B cell (primary cell): Measurements from ENCODE around the gene PLEKHG2. TPM values are rescaled to one million over a fixed set of nuclear protein-coding genes. Genes with fewer than 3 reads are reported as not detected.

Source experiments
- ATAC-seq: fragments of 200-7000 bp; cut with Tn5 transposase; one replicate; pipeline ENCODE4 v1.10.0; 2021; ENCODE audit warnings: low read depth, mild to moderate bottlenecking, moderate number of reproducible peaks, moderate library complexity
- CTCF ChIA-PET: fragments of 350-600 bp; sonication (Branson Sonifier 250); formaldehyde crosslinking; loops from one replicate; lab custom pipeline; 2021; ENCODE audit warnings: antibody characterized with exemption, inconsistent platforms; lab: Charles Lee
- POLR2A ChIA-PET: fragments of 350-600 bp; sonication (Branson Sonifier 250); formaldehyde crosslinking; loops from one replicate; lab custom pipeline; 2021; ENCODE audit warnings: antibody characterized with exemption; lab: Charles Lee
- DNase-seq: peaks from one replicate; pipeline ENCODE4 v3.0.0; 2013
- H2AFZ ChIP-seq: 2 replicates; pipeline ENCODE4 v1.6.1; 2012; ENCODE audit warnings: mild to moderate bottlenecking, low read depth, low read length; ENCODE audit not compliant: insufficient read depth, poor library complexity, severe bottlenecking
- H3K27ac ChIP-seq, 2 donors: 1 replicate in 1 of 2; 2 replicates in 1 of 2; pipeline ENCODE4 v1.5.1; 2012 to 2013; ENCODE audit warnings: low read length in 2 of 2, mild to moderate bottlenecking in 2 of 2, moderate library complexity in 1 of 2
- H3K27me3 ChIP-seq, 4 experiments: fragments of 200-600 bp in 1 of 4; sonication (generic) in 1 of 4; replicated peaks in 1 of 4; 1 replicate in 2 of 4; 2 replicates in 2 of 4; pipeline versions ENCODE4 v1.6.1 to v1.7.0; 2013 to 2016; ENCODE audit warnings: low read length in 3 of 4, mild to moderate bottlenecking in 2 of 4, mixed read lengths in 1 of 4, moderate library complexity in 1 of 4; ENCODE audit not compliant: insufficient read depth in 4 of 4, control insufficient read depth in 3 of 4; ENCODE audit errors: control extremely low read depth in 1 of 4
- H3K36me3 ChIP-seq, 2 experiments: replicated peaks in 1 of 2; 1 replicate in 1 of 2; 2 replicates in 1 of 2; pipeline versions ENCODE4 v1.6.1 to v1.7.1; 2013; ENCODE audit warnings: low read length in 1 of 2; ENCODE audit not compliant: insufficient read depth in 2 of 2, control insufficient read depth in 1 of 2; ENCODE audit errors: control extremely low read depth in 1 of 2, extremely low read depth in 1 of 2
- H3K4me1 ChIP-seq, 2 donors: fragments of 200-600 bp in 1 of 2; sonication (generic) in 1 of 2; 1 replicate in 1 of 2; 2 replicates in 1 of 2; pipeline versions ENCODE4 v1.5.1 to v1.6.1; 2013 to 2017; ENCODE audit warnings: low read length in 2 of 2; ENCODE audit not compliant: control insufficient read depth in 2 of 2, insufficient read depth in 2 of 2
- H3K4me2 ChIP-seq: replicated peaks from 2 replicates; pipeline ENCODE3; 2012; ENCODE audit warnings: mild to moderate bottlenecking, low read depth, low read length; ENCODE audit not compliant: poor library complexity, severe bottlenecking
- H3K4me3 ChIP-seq, 5 experiments: fragments of 200-600 bp in 1 of 5; sonication (generic) in 1 of 5; 1 replicate in 3 of 5; 2 replicates in 2 of 5; pipeline versions ENCODE4 v1.5.1 to v1.7.0; 2011 to 2016; ENCODE audit warnings: low read length in 4 of 5, mild to moderate bottlenecking in 4 of 5, low read depth in 2 of 5, control low read depth in 1 of 5, moderate library complexity in 1 of 5; ENCODE audit not compliant: insufficient read depth in 1 of 5; ENCODE audit errors: control extremely low read depth in 1 of 5, extremely low read depth in 1 of 5
- H3K79me2 ChIP-seq: fragments of 200-600 bp; sonication (generic); one replicate; pipeline ENCODE4 v1.6.0; 2016; ENCODE audit warnings: low read length; ENCODE audit not compliant: control insufficient read depth, insufficient read depth
- H3K9ac ChIP-seq: fragments of 200-600 bp; sonication (generic); 2 replicates; pipeline ENCODE4 v1.6.1; 2017; ENCODE audit warnings: mild to moderate bottlenecking, low read length, moderate library complexity
- H3K9me3 ChIP-seq, 3 donors: one replicate each; pipeline versions ENCODE4 v1.6.1 to v1.7.1; 2013; ENCODE audit warnings: low read length in 2 of 3; ENCODE audit not compliant: control insufficient read depth in 2 of 3, insufficient read depth in 1 of 3; ENCODE audit errors: control extremely low read depth in 1 of 3
- H4K20me1 ChIP-seq: 2 replicates; pipeline ENCODE4 v1.6.0; 2012; ENCODE audit warnings: mild to moderate bottlenecking, low read length; ENCODE audit not compliant: insufficient read depth, control insufficient read depth, poor library complexity, severe bottlenecking
- H3K27ac Mint-ChIP-seq: one replicate; pipeline ENCODE4 v1.8.0; 2021; ENCODE audit warnings: mixed read lengths
- H3K27me3 Mint-ChIP-seq: one replicate; pipeline ENCODE4 v1.8.0; 2021; ENCODE audit warnings: mixed read lengths
- H3K4me1 Mint-ChIP-seq: one replicate; pipeline ENCODE4 v1.8.0; 2021; ENCODE audit warnings: mixed read lengths
- H3K4me3 Mint-ChIP-seq: one replicate; pipeline ENCODE4 v1.8.0; 2021; ENCODE audit warnings: mixed read lengths
- H3K9me3 Mint-ChIP-seq: one replicate; pipeline ENCODE4 v1.8.0; 2022; ENCODE audit warnings: mixed read lengths; ENCODE audit not compliant: insufficient read depth
- CTCF ChIP-seq: fragments of 200-600 bp; IDR thresholded peaks from one replicate; pipeline ENCODE4 v1.8.0; 2022; ENCODE audit warnings: antibody characterized with exemption, mild to moderate bottlenecking
- EZH2 ChIP-seq: IDR thresholded peaks from 2 replicates; pipeline ENCODE4 v1.6.1; 2012; ENCODE audit warnings: borderline replicate concordance, low read depth, mild to moderate bottlenecking, moderate library complexity, low read length; ENCODE audit not compliant: insufficient read depth, poor library complexity, severe bottlenecking
- WGBS: methylation state at CpG from one replicate; pipeline ENCODE4 v1.1.5; 2013; ENCODE audit warnings: missing lambda C conversion rate; ENCODE audit not compliant: insufficient coverage; 5-methylcytosine and 5-hydroxymethylcytosine counted together
- intact Hi-C: fragments of 100-400 bp; cut with micrococcal nuclease; formaldehyde crosslinking; loops from one replicate; pipeline ENCODE4 v1.10.0; 2022
- polyA plus RNA-seq: library from polyadenylated mRNA; depleted of rRNA; stranded (reverse); fragments of >200 nt; gene quantifications from 2 replicates; pipeline ENCODE4 v1.2.3, GENCODE V29; 2012
- total RNA-seq, 2 donors: library from RNA; stranded (reverse); fragments of 120-200 nt in 1 of 2; gene quantifications; 1 replicate in 1 of 2; 2 replicates in 1 of 2; pipeline versions ENCODE4 v1.2.3 to v1.2.4, GENCODE V29; 2013 to 2022

The PLEKHG2 gene
- total and polyA plus RNA-seq, 2 donors (not counting 1 experiment from before 2014, with no cell fraction given), result 27.0 to 167 TPM

- intact Hi-C loops, result no loop called here
- WGBS, result 100% methylated on average over 2 of the region's 5 CpGs
- Histone ChIP-seq H4K20me1 (no peaks in the 10 kb centered on the region), H3K27ac (no peak overlapping the region), H3K27me3 (no peaks in the 10 kb centered on the region), H3K4me3 (no peak overlapping the region), H3K9me3 (no peaks in the 10 kb centered on the region), H3K4me2 (no peak overlapping the region), H3K36me3 (peaks cover 3 to 45% of the 10 kb centered on the region in 2 experiments), H3K79me2 (no peaks in the 10 kb centered on the region), H3K4me1 (no peaks in the 10 kb centered on the region), H2AFZ (no peak overlapping the region), H3K9ac (no peak overlapping the region)
- ChIA-PET CTCF (interaction anchor here (0.6 to 1.1 kb wide), 3 partner anchors 11 to 69 kb away, joined by 3 to 4 read pairs (median 4); partner anchors contain the start of gene RPS16), POLR2A (interaction anchor here (0.6 to 3.5 kb wide), 3 partner anchors 10 to 96 kb away, joined by 7 to 9 read pairs (median 8); partner anchors contain the start of gene RPS16)
- no peaks in the 10 kb centered on the region for H3K9me3 Mint-ChIP-seq
- no peak for ATAC-seq
- TF ChIP-seq EZH2 (no peak), CTCF (no peak)
- no peak overlapping the region for H3K27ac Mint-ChIP-seq
- H3K27me3 Mint-ChIP-seq, result no peaks in the 10 kb centered on the region
- peaks cover 7% of the 10 kb centered on the region for H3K4me1 Mint-ChIP-seq
- no peak overlapping the region for H3K4me3 Mint-ChIP-seq
- DNase-seq, result no peak
Measured at GRCh38 chr19:39422020-39422419, 9.6 kb downstream of the PLEKHG2 start.

- H3K4me1 Mint-ChIP-seq, result no peaks in the 10 kb centered on the region
- ChIA-PET POLR2A (interaction anchor here (0.6 kb wide), 1 partner anchor 82 kb away, joined by 3 read pairs; no protein-coding TSS in a partner anchor), CTCF (interaction anchor here (1.4 to 1.6 kb wide), 2 partner anchors 9 to 12 kb away, joined by 4 read pairs; partner anchors contain the start of gene PLEKHG2)
- Histone ChIP-seq H3K36me3 (peaks cover 3 to 36% of the 10 kb centered on the region in 2 experiments), H3K9ac (no peak overlapping the region), H2AFZ (no peak overlapping the region), H3K4me2 (no peak overlapping the region), H4K20me1 (no peaks in the 10 kb centered on the region), H3K27me3 (no peaks in the 10 kb centered on the region), H3K79me2 (no peaks in the 10 kb centered on the region), H3K9me3 (no peaks in the 10 kb centered on the region), H3K4me3 (no peak overlapping the region), H3K4me1 (no peaks in the 10 kb centered on the region), H3K27ac (no peak overlapping the region)
- H3K4me3 Mint-ChIP-seq, result no peak overlapping the region
- DNase-seq, result no peak
- no peak for ATAC-seq
- no peak overlapping the region for H3K27ac Mint-ChIP-seq
- WGBS, result 93% methylated on average over 34 of the region's 35 CpGs
- H3K9me3 Mint-ChIP-seq, result no peaks in the 10 kb centered on the region
- H3K27me3 Mint-ChIP-seq, result no peaks in the 10 kb centered on the region
- TF ChIP-seq CTCF, result no peak
- TF ChIP-seq EZH2, result no peak
- intact Hi-C loops, result no loop called here
Measured at GRCh38 chr19:39423258-39424086, 11.0 kb downstream of the PLEKHG2 start.
